Erythroblast (primary cell): ENCODE measurements around the gene MED13L.

Source experiments
- GATA1 ChIP-seq: IDR thresholded peaks from 2 replicates; pipeline ENCODE4 v1.6.1; 2011; ENCODE audit warnings: low read depth, mild to moderate bottlenecking, control low read depth, low read length, moderate library complexity
- POLR2A ChIP-seq: IDR thresholded peaks from 2 replicates; pipeline ENCODE4 v1.6.1; 2011; ENCODE audit warnings: mild to moderate bottlenecking, low read length

DNA sequence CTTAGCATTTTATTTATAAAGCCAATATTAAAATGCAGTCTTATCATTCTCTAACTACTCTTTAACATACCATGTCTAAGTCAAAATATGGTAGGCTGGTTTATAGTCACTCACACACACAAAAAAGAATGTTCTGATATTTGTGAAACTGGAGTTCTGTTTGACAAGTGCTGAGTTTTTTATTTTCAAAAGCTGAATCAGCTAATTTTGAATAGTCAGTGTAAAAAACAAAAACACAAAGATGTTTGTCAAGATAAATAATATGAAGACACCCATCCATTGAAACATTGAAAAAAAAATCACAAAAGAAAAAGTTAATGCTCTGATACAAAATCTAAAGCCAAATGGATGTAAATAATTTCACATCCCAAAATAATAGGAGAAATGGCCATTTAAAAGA lies 231.5 kb downstream of the MED13L start:
- no peak for TF ChIP-seq POLR2A
- no peak for TF ChIP-seq GATA1
